Endothelial cell of umbilical vein (primary cell): ENCODE results near the gene LNX2.

Experiments used
- EZH2 ChIP-seq: IDR thresholded peaks from 2 replicates; pipeline ENCODE4 v1.6.1; 2012; ENCODE audit warnings: borderline replicate concordance, low read depth, mild to moderate bottlenecking, moderate library complexity, low read length, inconsistent platforms; ENCODE audit not compliant: severe bottlenecking
- FOS ChIP-seq: IDR thresholded peaks from 2 replicates; pipeline ENCODE4 v1.6.1; 2011; ENCODE audit warnings: mild to moderate bottlenecking, low read length, moderate library complexity, borderline replicate concordance; ENCODE audit not compliant: insufficient read depth
- GATA2 ChIP-seq: IDR thresholded peaks from 2 replicates; pipeline ENCODE4 v1.7.0; 2011; ENCODE audit warnings: low read depth, mild to moderate bottlenecking, moderate library complexity, mixed read lengths, low read length; ENCODE audit not compliant: insufficient read length, insufficient read depth
- JUN ChIP-seq: IDR thresholded peaks from 2 replicates; pipeline ENCODE4 v1.6.1; 2011; ENCODE audit warnings: borderline replicate concordance, low read depth; ENCODE audit not compliant: insufficient read length, insufficient read depth
- MYC ChIP-seq: IDR thresholded peaks from one replicate; pipeline ENCODE4 v1.6.1; 2011; ENCODE audit warnings: mild to moderate bottlenecking, low read depth, low read length
- POLR2A ChIP-seq: IDR thresholded peaks from 2 replicates; pipeline ENCODE4 v1.6.1; 2012; ENCODE audit warnings: low read depth, mild to moderate bottlenecking, control low read depth, low read length
- POLR2AphosphoS5 ChIP-seq: IDR thresholded peaks from 2 replicates; pipeline ENCODE4 v1.6.1; 2012; ENCODE audit warnings: low read depth, mild to moderate bottlenecking, control low read depth, low read length, moderate library complexity; ENCODE audit not compliant: insufficient read depth
- TF ChIP-seq, protein P1 (sequence below), 2 donors: IDR thresholded peaks; 1 replicate in 1 of 2; 2 replicates in 1 of 2; pipeline ENCODE4 v1.5.1; 2011; ENCODE audit warnings: low read length in 2 of 2, mild to moderate bottlenecking in 2 of 2, moderate library complexity in 2 of 2, control low read depth in 1 of 2, inconsistent platforms in 1 of 2, low read depth in 1 of 2; ENCODE audit not compliant: insufficient read depth in 1 of 2; ENCODE audit errors: extremely low read depth in 1 of 2
- TF ChIP-seq, protein P2 (sequence below): IDR thresholded peaks from 2 replicates; pipeline ENCODE4 v1.6.1; 2011; ENCODE audit not compliant: insufficient read depth, insufficient read length

DNA sequence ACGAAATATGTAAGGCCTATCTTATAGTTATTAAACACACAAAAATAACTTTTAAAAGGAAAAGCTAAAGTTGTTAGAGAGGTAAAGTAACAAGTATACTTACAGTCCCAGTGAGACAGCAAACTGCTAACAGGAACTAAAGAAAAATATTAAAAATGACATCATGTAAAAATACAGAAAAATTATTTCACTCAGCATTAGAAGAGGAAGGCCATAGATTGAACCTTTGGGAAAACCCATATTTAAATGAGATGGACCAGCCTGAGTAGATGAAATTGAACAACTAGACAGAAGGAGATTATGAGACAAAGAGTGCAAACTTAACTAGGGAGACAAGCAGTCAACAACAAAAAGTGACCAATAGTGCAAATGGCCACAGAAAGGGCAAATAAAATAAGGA, 49.4 kb downstream of the LNX2 start:
- no peak for TF ChIP-seq POLR2AphosphoS5
- TF ChIP-seq, protein P1, sequence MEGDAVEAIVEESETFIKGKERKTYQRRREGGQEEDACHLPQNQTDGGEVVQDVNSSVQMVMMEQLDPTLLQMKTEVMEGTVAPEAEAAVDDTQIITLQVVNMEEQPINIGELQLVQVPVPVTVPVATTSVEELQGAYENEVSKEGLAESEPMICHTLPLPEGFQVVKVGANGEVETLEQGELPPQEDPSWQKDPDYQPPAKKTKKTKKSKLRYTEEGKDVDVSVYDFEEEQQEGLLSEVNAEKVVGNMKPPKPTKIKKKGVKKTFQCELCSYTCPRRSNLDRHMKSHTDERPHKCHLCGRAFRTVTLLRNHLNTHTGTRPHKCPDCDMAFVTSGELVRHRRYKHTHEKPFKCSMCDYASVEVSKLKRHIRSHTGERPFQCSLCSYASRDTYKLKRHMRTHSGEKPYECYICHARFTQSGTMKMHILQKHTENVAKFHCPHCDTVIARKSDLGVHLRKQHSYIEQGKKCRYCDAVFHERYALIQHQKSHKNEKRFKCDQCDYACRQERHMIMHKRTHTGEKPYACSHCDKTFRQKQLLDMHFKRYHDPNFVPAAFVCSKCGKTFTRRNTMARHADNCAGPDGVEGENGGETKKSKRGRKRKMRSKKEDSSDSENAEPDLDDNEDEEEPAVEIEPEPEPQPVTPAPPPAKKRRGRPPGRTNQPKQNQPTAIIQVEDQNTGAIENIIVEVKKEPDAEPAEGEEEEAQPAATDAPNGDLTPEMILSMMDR (IDR thresholded peaks at IDR 0.05; ENCODE audit: extremely low read depth in 1 of 2, insufficient read depth in 1 of 2, low read depth in 1 of 2, low read length in 2 of 2), result no peak
- no peak for TF ChIP-seq POLR2A
- no peak for TF ChIP-seq EZH2
- TF ChIP-seq, protein P2, sequence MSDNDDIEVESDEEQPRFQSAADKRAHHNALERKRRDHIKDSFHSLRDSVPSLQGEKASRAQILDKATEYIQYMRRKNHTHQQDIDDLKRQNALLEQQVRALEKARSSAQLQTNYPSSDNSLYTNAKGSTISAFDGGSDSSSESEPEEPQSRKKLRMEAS, result no peak
- TF ChIP-seq MYC, result no peak
- TF ChIP-seq FOS, result no peak
- no peak for TF ChIP-seq GATA2
- no peak for TF ChIP-seq JUN
